Urinary bladder (tissue), 2 donors: ENCODE data around the gene MRPL22. TPM values are rescaled to one million over a fixed set of nuclear protein-coding genes. Genes with fewer than 3 reads are reported as not detected.

Experiments
- polyA plus RNA-seq: library from polyadenylated mRNA; stranded (reverse); fragments of 200-250 nt; gene quantifications from one replicate; pipeline ENCODE4 v1.2.3, GENCODE V29; 2013
- total RNA-seq: library from RNA; depleted of rRNA; stranded (reverse); fragments of >200 nt; gene quantifications from one replicate; pipeline ENCODE4 v1.2.3, GENCODE V29; 2014
- donor health status: healthy.

The MRPL22 gene
- total and polyA plus RNA-seq, 2 donors = 17.2 to 42.4 TPM

Other genes with a start within 250 kb of the MRPL22 start
- gene LARP1, start 185.7 kb upstream of the MRPL22 start, total RNA-seq = 30.8 TPM
- gene LARP1, start 185.7 kb upstream of the MRPL22 start, polyA plus RNA-seq = 50.0 TPM
- 28.2 TPM for gene FAXDC2, start 90.5 kb upstream of the MRPL22 start, total RNA-seq
- gene FAXDC2, start 90.5 kb upstream of the MRPL22 start, polyA plus RNA-seq = 47.8 TPM
- gene CNOT8, start 82.4 kb upstream of the MRPL22 start, total RNA-seq = 71.4 TPM
- 49.8 TPM for gene CNOT8, start 82.4 kb upstream of the MRPL22 start, polyA plus RNA-seq
- 18.0 TPM for gene GEMIN5, start 2.9 kb upstream of the MRPL22 start, total RNA-seq
- 9.3 TPM for gene GEMIN5, start 2.9 kb upstream of the MRPL22 start, polyA plus RNA-seq
- gene KIF4B, start 72.7 kb downstream of the MRPL22 start, total RNA-seq = 0.05 TPM
- not detected for gene KIF4B, start 72.7 kb downstream of the MRPL22 start, polyA plus RNA-seq